A549 (cell line): ENCODE measurements around the gene TRAFD1. TPM values are rescaled to one million over a fixed set of nuclear protein-coding genes. Genes with fewer than 3 reads are reported as not detected.

Source experiments
- ATAC-seq, 2 experiments: fragments of 200-7000 bp in 1 of 2; fragments of >200 bp in 1 of 2; cut with Nextera tagmentation in 1 of 2; cut with Tn5 transposase in 1 of 2; 3 replicates each; pipeline versions ENCODE4 v1.8.0 to v1.9.1; 2018 to 2020; ENCODE audit warnings: mild to moderate bottlenecking in 1 of 2, moderate library complexity in 1 of 2
- CTCF ChIA-PET: fragments of 300-600 bp; sonication (Branson Sonifier 250); formaldehyde crosslinking; extraction: SDS; loops from one replicate; lab custom pipeline; 2021; ENCODE audit warnings: antibody characterized with exemption, inconsistent platforms; lab: Yijun Ruan, JAX
- POLR2A ChIA-PET: fragments of 350-600 bp; formaldehyde crosslinking; extraction: SDS; loops from one replicate; lab custom pipeline; 2021; ENCODE audit warnings: antibody characterized with exemption, inconsistent platforms; lab: Yijun Ruan, JAX
- DNase-seq, 2 experiments: peaks; one replicate each; pipeline versions ENCODE4 v3.0.0 to v3.0.0-alpha.2; 2011 to 2016; ENCODE audit warnings: low read depth in 1 of 2, low spot score in 1 of 2
- FAIRE-seq: peaks from 2 replicates; lab custom pipeline; 2011; peaks lifted over from hg19 to GRCh38; lab: Jason Lieb, UNC
- H3K27ac ChIP-seq, 2 experiments: fragments of >200 bp; sonication (Bioruptor Twin); formaldehyde crosslinking; 3 replicates each; pipeline ENCODE4 v1.5.1; 2016 to 2017
- H3K4me1 ChIP-seq: fragments of >200 bp; sonication (Bioruptor Twin); formaldehyde crosslinking; 3 replicates; pipeline ENCODE4 v1.6.1; 2016
- H3K4me2 ChIP-seq: fragments of >200 bp; sonication (Bioruptor Twin); formaldehyde crosslinking; 3 replicates; pipeline ENCODE4 v1.6.1; 2016
- H3K4me3 ChIP-seq: fragments of >200 bp; sonication (Bioruptor Twin); formaldehyde crosslinking; 3 replicates; pipeline ENCODE4 v1.5.1; 2016
- H3K9me3 ChIP-seq: fragments of >200 bp; sonication (Bioruptor Twin); formaldehyde crosslinking; 3 replicates; pipeline ENCODE4 v1.6.1; 2016
- BHLHE40 ChIP-seq: IDR thresholded peaks from 2 replicates; pipeline ENCODE4 v1.6.1; 2012; ENCODE audit warnings: low read depth, low read length, inconsistent platforms
- CHD2 ChIP-seq: fragments of 150-350 bp; IDR thresholded peaks from 2 replicates; pipeline ENCODE4 v1.6.1; 2014; ENCODE audit warnings: low read length; ENCODE audit not compliant: partially characterized antibody
- CHD4 ChIP-seq: fragments of 200-600 bp; sonication (generic); IDR thresholded peaks from 2 replicates; pipeline ENCODE4 v1.6.1; 2016; ENCODE audit warnings: antibody characterized with exemption, mild to moderate bottlenecking, borderline replicate concordance
- EHF ChIP-seq: fragments of 250-450 bp; sonication (Bioruptor Pico); IDR thresholded peaks from 2 replicates; pipeline ENCODE4 v1.5.0; 2020; ENCODE audit warnings: mild to moderate bottlenecking
- EP300 ChIP-seq, 2 experiments: fragments of >200 bp; sonication (Bioruptor Twin); formaldehyde crosslinking; IDR thresholded peaks; 2 replicates in 1 of 2; 3 replicates in 1 of 2; pipeline ENCODE4 v1.6.1; 2016 to 2017
- ESRRA ChIP-seq: fragments of 150-350 bp; IDR thresholded peaks from 2 replicates; pipeline ENCODE4 v1.6.1; 2014; ENCODE audit warnings: mild to moderate bottlenecking, low read length, borderline replicate concordance
- FOXS1 ChIP-seq: fragments of 250-450 bp; sonication (Bioruptor Pico); IDR thresholded peaks from 2 replicates; pipeline ENCODE4 v1.5.0; 2020; ENCODE audit warnings: mild to moderate bottlenecking, moderate library complexity
- GATA3 ChIP-seq: IDR thresholded peaks from 2 replicates; pipeline ENCODE4 v1.6.1; 2012; ENCODE audit warnings: borderline replicate concordance
- KDM5A ChIP-seq: fragments of 200-600 bp; sonication (generic); IDR thresholded peaks from 2 replicates; pipeline ENCODE4 v1.6.1; 2016; ENCODE audit warnings: antibody characterized with exemption, mild to moderate bottlenecking
- NPAS2 ChIP-seq: fragments of 250-450 bp; sonication (Bioruptor Pico); IDR thresholded peaks from 2 replicates; pipeline ENCODE4 v1.8.0; 2022; ENCODE audit warnings: mild to moderate bottlenecking, moderate library complexity, borderline replicate concordance
- NR3C1 ChIP-seq: fragments of >200 bp; sonication (Bioruptor Twin); formaldehyde crosslinking; IDR thresholded peaks from 3 replicates; pipeline ENCODE4 v1.6.1; 2017
- PHF8 ChIP-seq: fragments of 200-600 bp; sonication (generic); IDR thresholded peaks from 2 replicates; pipeline ENCODE4 v1.6.1; 2016; ENCODE audit warnings: low read depth, mild to moderate bottlenecking, antibody characterized with exemption, moderate library complexity, borderline replicate concordance
- RAD21 ChIP-seq, 2 experiments: fragments of >200 bp in 1 of 2; sonication (Bioruptor Twin) in 1 of 2; formaldehyde crosslinking in 1 of 2; IDR thresholded peaks in 1 of 2; conservative IDR thresholded peaks in 1 of 2; 2 replicates in 1 of 2; 3 replicates in 1 of 2; pipeline ENCODE4 v1.6.1; 2012 to 2018; ENCODE audit warnings: inconsistent platforms in 1 of 2
- TFCP2L1 ChIP-seq: fragments of 250-450 bp; sonication (Bioruptor Pico); IDR thresholded peaks from 2 replicates; pipeline ENCODE4 v1.5.0; 2021; ENCODE audit warnings: mild to moderate bottlenecking
- ZC3H11A ChIP-seq: fragments of 450-650 bp; IDR thresholded peaks from 2 replicates; pipeline ENCODE4 v1.6.1; 2014; ENCODE audit warnings: antibody characterized with exemption, mild to moderate bottlenecking
- ZFP36 ChIP-seq: fragments of 450-650 bp; IDR thresholded peaks from 2 replicates; pipeline ENCODE4 v1.6.1; 2014; ENCODE audit warnings: borderline replicate concordance; ENCODE audit not compliant: partially characterized antibody
- WGBS: methylation state at CpG from one replicate; pipeline ENCODE4 v1.1.6; 2017; ENCODE audit errors: missing lambda C conversion rate; 5-methylcytosine and 5-hydroxymethylcytosine counted together
- polyA plus RNA-seq, 4 experiments: library from polyadenylated mRNA; depleted of rRNA in 3 of 4; stranded (reverse); fragments of >200 nt; fragmentation: RNase III in 1 of 4; extraction: RNeasy Plus Mini Kit Qiagen cat#74134 plus additional on column Dnase treatment in 1 of 4; gene quantifications; 2 replicates in 3 of 4; 3 replicates in 1 of 4; pipeline ENCODE4 v1.2.3, GENCODE V29; 2011 to 2017
- small RNA-seq, 6 experiments: library from RNA; depleted of rRNA; stranded (forward); fragments of <200 nt; gene quantifications; one replicate each; pipeline ENCODE3, GENCODE V24; 2012
- TF ChIP-seq, protein P1 (sequence below): fragments of 450-650 bp; IDR thresholded peaks from 2 replicates; pipeline ENCODE4 v1.6.1; 2014; ENCODE audit warnings: antibody characterized with exemption
- TF ChIP-seq, protein P2 (sequence below): IDR thresholded peaks from 2 replicates; pipeline ENCODE4 v1.6.1; 2012; ENCODE audit warnings: low read depth, borderline replicate concordance
- TF ChIP-seq, protein P3 (sequence below): fragments of >200 bp; sonication (Bioruptor Twin); formaldehyde crosslinking; IDR thresholded peaks from 3 replicates; pipeline ENCODE4 v1.5.1; 2016
- TF ChIP-seq, protein P4 (sequence below): fragments of 200-600 bp; sonication (generic); IDR thresholded peaks from 2 replicates; pipeline ENCODE4 v1.6.1; 2016; ENCODE audit warnings: antibody characterized with exemption, mild to moderate bottlenecking, moderate library complexity

The TRAFD1 gene
- polyA plus RNA-seq, 2 of the 4 experiments (the other 2 are of a cell fraction), result 23.3 to 41.1 TPM

DNA sequence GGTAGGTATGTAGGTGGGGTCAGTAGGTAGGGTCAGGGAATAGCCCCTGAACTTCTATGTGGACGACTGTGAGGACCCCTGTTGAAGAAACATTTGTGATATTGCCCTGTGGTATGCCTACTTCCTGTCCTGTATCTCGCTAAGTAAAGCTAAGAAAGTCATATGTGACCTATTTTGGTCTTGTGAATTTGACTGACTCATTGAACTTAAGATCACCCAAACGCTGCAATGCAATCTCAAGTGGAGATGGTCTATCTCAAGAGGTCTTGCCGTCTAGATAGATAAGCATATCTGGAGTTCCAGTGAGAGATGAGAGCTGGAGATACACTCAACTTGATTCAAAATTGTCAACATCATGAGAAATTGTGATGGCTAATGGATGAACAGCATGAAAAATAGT is 73.8 kb downstream of the TRAFD1 start:
- CTCF ChIA-PET, result interaction anchor here (0.5 to 6.0 kb wide), 17 partner anchors 7 to 258 kb away, joined by 3 to 80 read pairs (median 5); no protein-coding TSS in a partner anchor
- no peak overlapping the region for H3K4me3 ChIP-seq
- H3K27ac ChIP-seq, result no peak overlapping the region
- FAIRE-seq, result no peak
- POLR2A ChIA-PET, result no interaction called here
- no peaks in the 10 kb centered on the region for H3K4me1 ChIP-seq
- H3K9me3 ChIP-seq, result no peaks in the 10 kb centered on the region
- DNase-seq, result no peak
- WGBS, result 75% methylated on average over 4 of the region's 4 CpGs
- TF ChIP-seq EHF (no peak), TFCP2L1 (CRISPR knock-in tag) (no peak), EP300 (IDR thresholded peaks at IDR 0.05) (no peak), BHLHE40 (no peak), PHF8 (no peak), KDM5A (no peak), ESRRA (no peak), CHD4 (no peak), FOXS1 (CRISPR knock-in tag) (no peak), ZC3H11A (no peak), CHD2 (no peak), NR3C1 (no peak), NPAS2 (CRISPR knock-in tag) (no peak), ZFP36 (no peak), RAD21 (conservative IDR thresholded peaks at IDR 0.05 in 1 of 2, IDR thresholded peaks at IDR 0.05 in 1 of 2) (no peak), GATA3 (no peak)
- TF ChIP-seq, protein P1, sequence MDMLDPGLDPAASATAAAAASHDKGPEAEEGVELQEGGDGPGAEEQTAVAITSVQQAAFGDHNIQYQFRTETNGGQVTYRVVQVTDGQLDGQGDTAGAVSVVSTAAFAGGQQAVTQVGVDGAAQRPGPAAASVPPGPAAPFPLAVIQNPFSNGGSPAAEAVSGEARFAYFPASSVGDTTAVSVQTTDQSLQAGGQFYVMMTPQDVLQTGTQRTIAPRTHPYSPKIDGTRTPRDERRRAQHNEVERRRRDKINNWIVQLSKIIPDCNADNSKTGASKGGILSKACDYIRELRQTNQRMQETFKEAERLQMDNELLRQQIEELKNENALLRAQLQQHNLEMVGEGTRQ, result no peak
- TF ChIP-seq, protein P2, sequence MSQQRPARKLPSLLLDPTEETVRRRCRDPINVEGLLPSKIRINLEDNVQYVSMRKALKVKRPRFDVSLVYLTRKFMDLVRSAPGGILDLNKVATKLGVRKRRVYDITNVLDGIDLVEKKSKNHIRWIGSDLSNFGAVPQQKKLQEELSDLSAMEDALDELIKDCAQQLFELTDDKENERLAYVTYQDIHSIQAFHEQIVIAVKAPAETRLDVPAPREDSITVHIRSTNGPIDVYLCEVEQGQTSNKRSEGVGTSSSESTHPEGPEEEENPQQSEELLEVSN, result no peak
- TF ChIP-seq, protein P3, sequence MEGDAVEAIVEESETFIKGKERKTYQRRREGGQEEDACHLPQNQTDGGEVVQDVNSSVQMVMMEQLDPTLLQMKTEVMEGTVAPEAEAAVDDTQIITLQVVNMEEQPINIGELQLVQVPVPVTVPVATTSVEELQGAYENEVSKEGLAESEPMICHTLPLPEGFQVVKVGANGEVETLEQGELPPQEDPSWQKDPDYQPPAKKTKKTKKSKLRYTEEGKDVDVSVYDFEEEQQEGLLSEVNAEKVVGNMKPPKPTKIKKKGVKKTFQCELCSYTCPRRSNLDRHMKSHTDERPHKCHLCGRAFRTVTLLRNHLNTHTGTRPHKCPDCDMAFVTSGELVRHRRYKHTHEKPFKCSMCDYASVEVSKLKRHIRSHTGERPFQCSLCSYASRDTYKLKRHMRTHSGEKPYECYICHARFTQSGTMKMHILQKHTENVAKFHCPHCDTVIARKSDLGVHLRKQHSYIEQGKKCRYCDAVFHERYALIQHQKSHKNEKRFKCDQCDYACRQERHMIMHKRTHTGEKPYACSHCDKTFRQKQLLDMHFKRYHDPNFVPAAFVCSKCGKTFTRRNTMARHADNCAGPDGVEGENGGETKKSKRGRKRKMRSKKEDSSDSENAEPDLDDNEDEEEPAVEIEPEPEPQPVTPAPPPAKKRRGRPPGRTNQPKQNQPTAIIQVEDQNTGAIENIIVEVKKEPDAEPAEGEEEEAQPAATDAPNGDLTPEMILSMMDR, result no peak
- TF ChIP-seq, protein P4, sequence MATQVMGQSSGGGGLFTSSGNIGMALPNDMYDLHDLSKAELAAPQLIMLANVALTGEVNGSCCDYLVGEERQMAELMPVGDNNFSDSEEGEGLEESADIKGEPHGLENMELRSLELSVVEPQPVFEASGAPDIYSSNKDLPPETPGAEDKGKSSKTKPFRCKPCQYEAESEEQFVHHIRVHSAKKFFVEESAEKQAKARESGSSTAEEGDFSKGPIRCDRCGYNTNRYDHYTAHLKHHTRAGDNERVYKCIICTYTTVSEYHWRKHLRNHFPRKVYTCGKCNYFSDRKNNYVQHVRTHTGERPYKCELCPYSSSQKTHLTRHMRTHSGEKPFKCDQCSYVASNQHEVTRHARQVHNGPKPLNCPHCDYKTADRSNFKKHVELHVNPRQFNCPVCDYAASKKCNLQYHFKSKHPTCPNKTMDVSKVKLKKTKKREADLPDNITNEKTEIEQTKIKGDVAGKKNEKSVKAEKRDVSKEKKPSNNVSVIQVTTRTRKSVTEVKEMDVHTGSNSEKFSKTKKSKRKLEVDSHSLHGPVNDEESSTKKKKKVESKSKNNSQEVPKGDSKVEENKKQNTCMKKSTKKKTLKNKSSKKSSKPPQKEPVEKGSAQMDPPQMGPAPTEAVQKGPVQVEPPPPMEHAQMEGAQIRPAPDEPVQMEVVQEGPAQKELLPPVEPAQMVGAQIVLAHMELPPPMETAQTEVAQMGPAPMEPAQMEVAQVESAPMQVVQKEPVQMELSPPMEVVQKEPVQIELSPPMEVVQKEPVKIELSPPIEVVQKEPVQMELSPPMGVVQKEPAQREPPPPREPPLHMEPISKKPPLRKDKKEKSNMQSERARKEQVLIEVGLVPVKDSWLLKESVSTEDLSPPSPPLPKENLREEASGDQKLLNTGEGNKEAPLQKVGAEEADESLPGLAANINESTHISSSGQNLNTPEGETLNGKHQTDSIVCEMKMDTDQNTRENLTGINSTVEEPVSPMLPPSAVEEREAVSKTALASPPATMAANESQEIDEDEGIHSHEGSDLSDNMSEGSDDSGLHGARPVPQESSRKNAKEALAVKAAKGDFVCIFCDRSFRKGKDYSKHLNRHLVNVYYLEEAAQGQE, result no peak
- ATAC-seq, result no peak
- no peak overlapping the region for H3K4me2 ChIP-seq

Small RNAs within 50 kb of the gene (small RNA-seq; reads per million reads assigned to genes)
- 0 reads per million in 6 experiments for gene RF00019

Other genes with a start within 250 kb of the TRAFD1 start
- gene TMEM116, start 112.4 kb upstream of the TRAFD1 start, polyA plus RNA-seq (2011; rRNA removed), result 22.4 and 25.3 TPM in 2 replicates
- 10.6 to 11.6 TPM (median 11.0 TPM) in 3 replicates for gene TMEM116, start 112.4 kb upstream of the TRAFD1 start, polyA plus RNA-seq (2017; fragmentation: RNase III; extraction: RNeasy Plus Mini Kit Qiagen cat#74134 plus additional on column Dnase treatment)
- 87.3 and 115 TPM in 2 replicates for gene ERP29, start 112.1 kb upstream of the TRAFD1 start, polyA plus RNA-seq (2011; rRNA removed)
- gene ERP29, start 112.1 kb upstream of the TRAFD1 start, polyA plus RNA-seq (2017; fragmentation: RNase III; extraction: RNeasy Plus Mini Kit Qiagen cat#74134 plus additional on column Dnase treatment), result 138 to 161 TPM (median 157 TPM) in 3 replicates
- 41.4 and 49.3 TPM in 2 replicates for gene NAA25, start 16.8 kb upstream of the TRAFD1 start, polyA plus RNA-seq (2011; rRNA removed)
- gene NAA25, start 16.8 kb upstream of the TRAFD1 start, polyA plus RNA-seq (2017; fragmentation: RNase III; extraction: RNeasy Plus Mini Kit Qiagen cat#74134 plus additional on column Dnase treatment), result 21.3 to 21.9 TPM (median 21.5 TPM) in 3 replicates